Measurements from ENCODE around the gene MCF2L2. TPM values are rescaled to one million over a fixed set of nuclear protein-coding genes. Genes with fewer than 3 reads are reported as not detected.

The MCF2L2 gene
- total and polyA plus RNA-seq, 2 of the 13 experiments (the other 11 are each of a cell fraction or from before 2014, with no cell fraction given): not detected

DNA sequence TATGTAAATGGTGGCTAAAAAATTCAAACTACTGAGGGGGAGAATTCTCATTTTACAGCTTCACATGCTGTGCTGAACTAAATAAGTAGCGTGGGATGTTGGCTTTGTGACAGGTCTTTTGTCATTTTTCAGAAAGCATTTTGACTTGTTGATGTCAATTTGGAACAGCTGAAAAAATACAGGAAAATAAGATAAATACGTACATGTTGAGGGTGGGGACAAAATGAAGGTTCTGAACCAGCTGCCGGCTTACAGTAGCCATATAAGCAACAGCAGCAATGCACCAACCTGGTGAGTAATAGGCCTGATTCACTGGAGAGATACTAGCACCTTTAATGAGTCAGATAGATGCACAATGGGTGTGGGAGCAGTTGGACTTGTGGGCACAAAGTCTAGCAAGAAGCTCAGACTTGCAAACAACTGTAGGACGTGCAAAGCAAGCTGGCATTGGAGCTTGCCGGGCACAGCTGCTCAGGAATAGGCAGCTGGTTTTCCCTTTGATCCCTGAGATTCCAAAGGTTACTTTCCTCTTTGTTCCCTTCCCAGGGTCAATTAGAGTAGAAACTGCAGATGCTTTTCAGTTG is 162.5 kb downstream of the MCF2L2 start (continued):
- TF ChIP-seq, protein P1, sequence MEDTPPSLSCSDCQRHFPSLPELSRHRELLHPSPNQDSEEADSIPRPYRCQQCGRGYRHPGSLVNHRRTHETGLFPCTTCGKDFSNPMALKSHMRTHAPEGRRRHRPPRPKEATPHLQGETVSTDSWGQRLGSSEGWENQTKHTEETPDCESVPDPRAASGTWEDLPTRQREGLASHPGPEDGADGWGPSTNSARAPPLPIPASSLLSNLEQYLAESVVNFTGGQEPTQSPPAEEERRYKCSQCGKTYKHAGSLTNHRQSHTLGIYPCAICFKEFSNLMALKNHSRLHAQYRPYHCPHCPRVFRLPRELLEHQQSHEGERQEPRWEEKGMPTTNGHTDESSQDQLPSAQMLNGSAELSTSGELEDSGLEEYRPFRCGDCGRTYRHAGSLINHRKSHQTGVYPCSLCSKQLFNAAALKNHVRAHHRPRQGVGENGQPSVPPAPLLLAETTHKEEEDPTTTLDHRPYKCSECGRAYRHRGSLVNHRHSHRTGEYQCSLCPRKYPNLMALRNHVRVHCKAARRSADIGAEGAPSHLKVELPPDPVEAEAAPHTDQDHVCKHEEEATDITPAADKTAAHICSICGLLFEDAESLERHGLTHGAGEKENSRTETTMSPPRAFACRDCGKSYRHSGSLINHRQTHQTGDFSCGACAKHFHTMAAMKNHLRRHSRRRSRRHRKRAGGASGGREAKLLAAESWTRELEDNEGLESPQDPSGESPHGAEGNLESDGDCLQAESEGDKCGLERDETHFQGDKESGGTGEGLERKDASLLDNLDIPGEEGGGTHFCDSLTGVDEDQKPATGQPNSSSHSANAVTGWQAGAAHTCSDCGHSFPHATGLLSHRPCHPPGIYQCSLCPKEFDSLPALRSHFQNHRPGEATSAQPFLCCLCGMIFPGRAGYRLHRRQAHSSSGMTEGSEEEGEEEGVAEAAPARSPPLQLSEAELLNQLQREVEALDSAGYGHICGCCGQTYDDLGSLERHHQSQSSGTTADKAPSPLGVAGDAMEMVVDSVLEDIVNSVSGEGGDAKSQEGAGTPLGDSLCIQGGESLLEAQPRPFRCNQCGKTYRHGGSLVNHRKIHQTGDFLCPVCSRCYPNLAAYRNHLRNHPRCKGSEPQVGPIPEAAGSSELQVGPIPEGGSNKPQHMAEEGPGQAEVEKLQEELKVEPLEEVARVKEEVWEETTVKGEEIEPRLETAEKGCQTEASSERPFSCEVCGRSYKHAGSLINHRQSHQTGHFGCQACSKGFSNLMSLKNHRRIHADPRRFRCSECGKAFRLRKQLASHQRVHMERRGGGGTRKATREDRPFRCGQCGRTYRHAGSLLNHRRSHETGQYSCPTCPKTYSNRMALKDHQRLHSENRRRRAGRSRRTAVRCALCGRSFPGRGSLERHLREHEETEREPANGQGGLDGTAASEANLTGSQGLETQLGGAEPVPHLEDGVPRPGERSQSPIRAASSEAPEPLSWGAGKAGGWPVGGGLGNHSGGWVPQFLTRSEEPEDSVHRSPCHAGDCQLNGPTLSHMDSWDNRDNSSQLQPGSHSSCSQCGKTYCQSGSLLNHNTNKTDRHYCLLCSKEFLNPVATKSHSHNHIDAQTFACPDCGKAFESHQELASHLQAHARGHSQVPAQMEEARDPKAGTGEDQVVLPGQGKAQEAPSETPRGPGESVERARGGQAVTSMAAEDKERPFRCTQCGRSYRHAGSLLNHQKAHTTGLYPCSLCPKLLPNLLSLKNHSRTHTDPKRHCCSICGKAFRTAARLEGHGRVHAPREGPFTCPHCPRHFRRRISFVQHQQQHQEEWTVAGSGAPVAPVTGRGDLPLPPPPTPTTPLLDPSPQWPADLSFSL (CRISPR knock-in tag; IDR thresholded peaks at IDR 0.05): no peak
- TF ChIP-seq PHF8 (CRISPR knock-in tag; IDR thresholded peaks at IDR 0.05) (no peak), NR3C1 (CRISPR knock-in tag; IDR thresholded peaks at IDR 0.05) (no peak), ISX (CRISPR knock-in tag; conservative IDR thresholded peaks at IDR 0.05) (no peak), MIXL1 (CRISPR knock-in tag; IDR thresholded peaks at IDR 0.05) (0 out of 2 replicates have a peak, but pooled peaks have one; percentile 19), TEAD3 (CRISPR knock-in tag; optimal IDR thresholded peaks at IDR 0.05; ENCODE audit: borderline replicate concordance) (peak; percentile 7), MED1 (CRISPR knock-in tag; IDR thresholded peaks at IDR 0.05) (no peak), ZNF292 (CRISPR knock-in tag; IDR thresholded peaks at IDR 0.05; ENCODE audit: borderline replicate concordance, low read depth) (no peak), ERF (CRISPR knock-in tag; IDR thresholded peaks at IDR 0.05) (no peak), ZMYM2 (CRISPR knock-in tag; IDR thresholded peaks at IDR 0.05) (no peak), KDM2A (CRISPR knock-in tag; IDR thresholded peaks at IDR 0.05; ENCODE audit: borderline replicate concordance, low read depth) (no peak)
- TF ChIP-seq, protein P2, sequence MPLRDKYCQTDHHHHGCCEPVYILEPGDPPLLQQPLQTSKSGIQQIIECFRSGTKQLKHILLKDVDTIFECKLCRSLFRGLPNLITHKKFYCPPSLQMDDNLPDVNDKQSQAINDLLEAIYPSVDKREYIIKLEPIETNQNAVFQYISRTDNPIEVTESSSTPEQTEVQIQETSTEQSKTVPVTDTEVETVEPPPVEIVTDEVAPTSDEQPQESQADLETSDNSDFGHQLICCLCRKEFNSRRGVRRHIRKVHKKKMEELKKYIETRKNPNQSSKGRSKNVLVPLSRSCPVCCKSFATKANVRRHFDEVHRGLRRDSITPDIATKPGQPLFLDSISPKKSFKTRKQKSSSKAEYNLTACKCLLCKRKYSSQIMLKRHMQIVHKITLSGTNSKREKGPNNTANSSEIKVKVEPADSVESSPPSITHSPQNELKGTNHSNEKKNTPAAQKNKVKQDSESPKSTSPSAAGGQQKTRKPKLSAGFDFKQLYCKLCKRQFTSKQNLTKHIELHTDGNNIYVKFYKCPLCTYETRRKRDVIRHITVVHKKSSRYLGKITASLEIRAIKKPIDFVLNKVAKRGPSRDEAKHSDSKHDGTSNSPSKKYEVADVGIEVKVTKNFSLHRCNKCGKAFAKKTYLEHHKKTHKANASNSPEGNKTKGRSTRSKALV (CRISPR knock-in tag; IDR thresholded peaks at IDR 0.05): no peak
- TF ChIP-seq, protein P3, sequence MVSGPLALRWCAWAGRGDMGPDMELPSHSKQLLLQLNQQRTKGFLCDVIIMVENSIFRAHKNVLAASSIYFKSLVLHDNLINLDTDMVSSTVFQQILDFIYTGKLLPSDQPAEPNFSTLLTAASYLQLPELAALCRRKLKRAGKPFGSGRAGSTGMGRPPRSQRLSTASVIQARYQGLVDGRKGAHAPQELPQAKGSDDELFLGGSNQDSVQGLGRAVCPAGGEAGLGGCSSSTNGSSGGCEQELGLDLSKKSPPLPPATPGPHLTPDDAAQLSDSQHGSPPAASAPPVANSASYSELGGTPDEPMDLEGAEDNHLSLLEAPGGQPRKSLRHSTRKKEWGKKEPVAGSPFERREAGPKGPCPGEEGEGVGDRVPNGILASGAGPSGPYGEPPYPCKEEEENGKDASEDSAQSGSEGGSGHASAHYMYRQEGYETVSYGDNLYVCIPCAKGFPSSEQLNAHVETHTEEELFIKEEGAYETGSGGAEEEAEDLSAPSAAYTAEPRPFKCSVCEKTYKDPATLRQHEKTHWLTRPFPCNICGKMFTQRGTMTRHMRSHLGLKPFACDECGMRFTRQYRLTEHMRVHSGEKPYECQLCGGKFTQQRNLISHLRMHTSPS (CRISPR knock-in tag; IDR thresholded peaks at IDR 0.05; ENCODE audit: low read depth): peak; percentile 92; the same call in 1 of the 2 replicates
- TF ChIP-seq, protein P4, sequence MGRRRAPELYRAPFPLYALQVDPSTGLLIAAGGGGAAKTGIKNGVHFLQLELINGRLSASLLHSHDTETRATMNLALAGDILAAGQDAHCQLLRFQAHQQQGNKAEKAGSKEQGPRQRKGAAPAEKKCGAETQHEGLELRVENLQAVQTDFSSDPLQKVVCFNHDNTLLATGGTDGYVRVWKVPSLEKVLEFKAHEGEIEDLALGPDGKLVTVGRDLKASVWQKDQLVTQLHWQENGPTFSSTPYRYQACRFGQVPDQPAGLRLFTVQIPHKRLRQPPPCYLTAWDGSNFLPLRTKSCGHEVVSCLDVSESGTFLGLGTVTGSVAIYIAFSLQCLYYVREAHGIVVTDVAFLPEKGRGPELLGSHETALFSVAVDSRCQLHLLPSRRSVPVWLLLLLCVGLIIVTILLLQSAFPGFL (CRISPR knock-in tag; IDR thresholded peaks at IDR 0.05): no peak
- TF ChIP-seq, protein P5, sequence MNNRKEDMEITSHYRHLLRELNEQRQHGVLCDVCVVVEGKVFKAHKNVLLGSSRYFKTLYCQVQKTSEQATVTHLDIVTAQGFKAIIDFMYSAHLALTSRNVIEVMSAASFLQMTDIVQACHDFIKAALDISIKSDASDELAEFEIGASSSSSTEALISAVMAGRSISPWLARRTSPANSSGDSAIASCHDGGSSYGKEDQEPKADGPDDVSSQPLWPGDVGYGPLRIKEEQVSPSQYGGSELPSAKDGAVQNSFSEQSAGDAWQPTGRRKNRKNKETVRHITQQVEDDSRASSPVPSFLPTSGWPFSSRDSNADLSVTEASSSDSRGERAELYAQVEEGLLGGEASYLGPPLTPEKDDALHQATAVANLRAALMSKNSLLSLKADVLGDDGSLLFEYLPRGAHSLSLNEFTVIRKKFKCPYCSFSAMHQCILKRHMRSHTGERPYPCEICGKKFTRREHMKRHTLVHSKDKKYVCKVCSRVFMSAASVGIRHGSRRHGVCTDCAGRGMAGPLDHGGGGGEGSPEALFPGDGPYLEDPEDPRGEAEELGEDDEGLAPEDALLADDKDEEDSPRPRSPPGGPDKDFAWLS (CRISPR knock-in tag; IDR thresholded peaks at IDR 0.05; ENCODE audit: borderline replicate concordance): no peak

Data from HepG2 (cell line).